Heart right ventricle (tissue), 16 donors: ENCODE results near the gene AQP6. TPM values are rescaled to one million over a fixed set of nuclear protein-coding genes. Genes with fewer than 3 reads are reported as not detected.

Source experiments
- ATAC-seq, 8 donors: fragments of 200-7000 bp; cut with Tn5 transposase; one replicate each; pipeline ENCODE4 v1.9.1; 2020; ENCODE audit warnings: mild to moderate bottlenecking in 8 of 8, moderate library complexity in 8 of 8, moderate number of reproducible peaks in 1 of 8
- DNase-seq, 2 donors: peaks; one replicate each; pipeline ENCODE4 v3.0.0-alpha.2; 2020
- H3K27ac ChIP-seq, 10 donors: fragments of 200-600 bp; sonication (generic) in 2 of 10; one replicate each; pipeline versions ENCODE4 v1.5.0 to v1.8.0; 2020 to 2022; ENCODE audit warnings: mild to moderate bottlenecking in 3 of 10
- H3K27me3 ChIP-seq, 7 donors: fragments of 200-600 bp; one replicate each; pipeline ENCODE4 v1.8.0; 2021 to 2022; ENCODE audit warnings: mild to moderate bottlenecking in 2 of 7
- H3K36me3 ChIP-seq, 9 donors: fragments of 200-600 bp; sonication (generic) in 1 of 9; one replicate each; pipeline versions ENCODE4 v1.5.0 to v1.8.0; 2020 to 2022; ENCODE audit warnings: mild to moderate bottlenecking in 2 of 9
- H3K4me1 ChIP-seq, 9 donors: fragments of 200-600 bp; sonication (generic) in 1 of 9; one replicate each; pipeline versions ENCODE4 v1.5.0 to v1.8.0; 2020 to 2022; ENCODE audit warnings: mild to moderate bottlenecking in 4 of 9
- H3K4me3 ChIP-seq, 10 donors: fragments of 200-600 bp; sonication (generic) in 2 of 10; one replicate each; pipeline versions ENCODE4 v1.5.0 to v1.8.0; 2020 to 2022; ENCODE audit warnings: mild to moderate bottlenecking in 7 of 10, moderate library complexity in 2 of 10
- H3K9me3 ChIP-seq, 11 donors: fragments of 200-600 bp in 10 of 11; sonication (generic) in 2 of 11; one replicate each; pipeline versions ENCODE4 v1.5.0 to v1.8.0; 2013 to 2022; ENCODE audit warnings: mild to moderate bottlenecking in 2 of 11, control low read depth in 1 of 11, moderate library complexity in 1 of 11
- WGBS, 2 donors: extraction: QIAGEN DNeasy Blood & Tissue Kit; methylation state at CpG; one replicate each; pipeline ENCODE4 v1.1.7; 2013; ENCODE audit warnings: inconsistent platforms in 1 of 2; 5-methylcytosine and 5-hydroxymethylcytosine counted together
- intact Hi-C, 10 donors: fragments of 100-400 bp; cut with DNase I; formaldehyde crosslinking; loops; one replicate each; pipeline versions ENCODE4 v1.11.1 to v1.14.2; 2022
- polyA plus RNA-seq, 2 donors: library from polyadenylated mRNA; stranded (reverse); fragments of 200-250 nt; gene quantifications; one replicate each; pipeline ENCODE4 v1.2.3, GENCODE V29; 2013
- total RNA-seq, 10 donors: library from RNA; stranded (reverse); fragmentation: NEBNext Ultra II Directional in 3 of 10; extraction: Animal tissue kit (Norgen Biotek cat#: 25700) in 3 of 10; gene quantifications; one replicate each; pipeline versions ENCODE4 v1.2.1 to v1.2.4, GENCODE V29; 2021 to 2023
- TF ChIP-seq, protein P1 (sequence below), 9 donors: fragments of 200-600 bp; sonication (generic) in 2 of 9; IDR thresholded peaks; one replicate each; pipeline versions ENCODE4 v1.5.0 to v1.8.0; 2021 to 2022; ENCODE audit warnings: antibody characterized with exemption in 9 of 9, mild to moderate bottlenecking in 5 of 9, moderate library complexity in 1 of 9
- donor health status: Arrhythmogenic right ventricular cardiomyopathy.
- donor health status: ischemic (EF 13 %, LVEDD 7.1; RV severe dilation, severe dysfunction).
- donor health status: healthy with polysubstance abuse.
- donor health status: DM: no; HTN: yes; CAD: no.
- donor health status: DM: no; HTN: no; CAD: no.
- donor health status: ischemic (EF 25% LVEDD 6.9; RV normal size, moderate dysfunction).
- donor health status: ischemic (EF 25% LVEDD 5.7; RV mildly dilated, moderate dysfunction).
- donor health status: healthy.
- donor health status: DM: yes; HTN: yes; CAD: no.
- donor health status: Ischemic cardiomyopathy.
- donor health status: ischemic (EF 35%, LVEDD 5.7; RV mildly dilated, moderate dysfunction).
- donor health status: nonischemic (EF 11% LVEDD 7.7; RV severe dilation, severe dysfunction).
- donor health status: DM: yes; HTN: yes; CAD: no.
- donor health status: PGD.
- donor health status: ischemic (EF 29% LVEDD 5.4; RV normal size, mild dysfunction).
- donor health status: nonischemic (EF 23%, LVEDD 6.1; RV moderate dilation, normal function).

The AQP6 gene
- total and polyA plus RNA-seq, 12 donors = 0.06 to 0.15 TPM; not detected in 10

DNA sequence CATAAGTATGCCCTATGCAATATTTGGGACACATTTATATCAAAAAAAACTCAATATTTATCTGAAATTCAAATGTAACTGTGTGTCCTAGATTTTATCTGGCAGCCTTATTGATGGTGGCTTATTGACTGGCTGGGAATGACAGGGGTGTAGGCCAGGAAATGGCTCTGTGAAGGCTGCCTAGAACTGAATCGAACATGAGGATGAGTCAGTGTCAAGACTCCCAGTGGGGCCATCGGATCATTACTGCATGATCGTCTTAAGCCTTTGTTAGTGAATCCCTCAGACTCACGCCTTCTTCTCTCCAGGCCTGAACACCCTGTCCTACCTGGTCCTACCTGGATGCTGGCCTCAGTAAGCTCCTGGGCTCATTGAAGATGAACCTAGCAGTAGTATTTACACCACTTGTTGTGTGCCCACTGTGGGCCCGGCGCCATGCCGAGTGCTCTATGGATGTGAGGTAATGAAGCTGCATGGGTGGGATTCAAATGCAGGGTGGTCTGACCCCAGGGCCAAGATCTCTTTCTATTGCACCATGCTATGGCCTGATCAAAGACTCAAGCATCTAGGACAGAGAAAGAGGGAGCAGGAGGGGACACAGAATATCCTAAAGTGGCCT, 48.0 kb upstream of the AQP6 start:
- H3K4me1 ChIP-seq = peaks cover 0 to 22% (median 5%) of the 10 kb centered on the region in 9 donors
- WGBS, 2 donors = 90 to 91% methylated on average over 7 of the region's 7 CpGs
- intact Hi-C loops = no loop called here
- no peak overlapping the region for H3K27ac ChIP-seq
- H3K9me3 ChIP-seq = no peaks in the 10 kb centered on the region
- no peaks in the 10 kb centered on the region for H3K36me3 ChIP-seq
- no peak overlapping the region for H3K4me3 ChIP-seq
- no peak for ATAC-seq
- DNase-seq = no peak
- TF ChIP-seq, protein P1, sequence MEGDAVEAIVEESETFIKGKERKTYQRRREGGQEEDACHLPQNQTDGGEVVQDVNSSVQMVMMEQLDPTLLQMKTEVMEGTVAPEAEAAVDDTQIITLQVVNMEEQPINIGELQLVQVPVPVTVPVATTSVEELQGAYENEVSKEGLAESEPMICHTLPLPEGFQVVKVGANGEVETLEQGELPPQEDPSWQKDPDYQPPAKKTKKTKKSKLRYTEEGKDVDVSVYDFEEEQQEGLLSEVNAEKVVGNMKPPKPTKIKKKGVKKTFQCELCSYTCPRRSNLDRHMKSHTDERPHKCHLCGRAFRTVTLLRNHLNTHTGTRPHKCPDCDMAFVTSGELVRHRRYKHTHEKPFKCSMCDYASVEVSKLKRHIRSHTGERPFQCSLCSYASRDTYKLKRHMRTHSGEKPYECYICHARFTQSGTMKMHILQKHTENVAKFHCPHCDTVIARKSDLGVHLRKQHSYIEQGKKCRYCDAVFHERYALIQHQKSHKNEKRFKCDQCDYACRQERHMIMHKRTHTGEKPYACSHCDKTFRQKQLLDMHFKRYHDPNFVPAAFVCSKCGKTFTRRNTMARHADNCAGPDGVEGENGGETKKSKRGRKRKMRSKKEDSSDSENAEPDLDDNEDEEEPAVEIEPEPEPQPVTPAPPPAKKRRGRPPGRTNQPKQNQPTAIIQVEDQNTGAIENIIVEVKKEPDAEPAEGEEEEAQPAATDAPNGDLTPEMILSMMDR (IDR thresholded peaks at IDR 0.05) = no peak
- H3K27me3 ChIP-seq = peaks cover 0 to 4% (median 0%) of the 10 kb centered on the region in 7 donors

DNA sequence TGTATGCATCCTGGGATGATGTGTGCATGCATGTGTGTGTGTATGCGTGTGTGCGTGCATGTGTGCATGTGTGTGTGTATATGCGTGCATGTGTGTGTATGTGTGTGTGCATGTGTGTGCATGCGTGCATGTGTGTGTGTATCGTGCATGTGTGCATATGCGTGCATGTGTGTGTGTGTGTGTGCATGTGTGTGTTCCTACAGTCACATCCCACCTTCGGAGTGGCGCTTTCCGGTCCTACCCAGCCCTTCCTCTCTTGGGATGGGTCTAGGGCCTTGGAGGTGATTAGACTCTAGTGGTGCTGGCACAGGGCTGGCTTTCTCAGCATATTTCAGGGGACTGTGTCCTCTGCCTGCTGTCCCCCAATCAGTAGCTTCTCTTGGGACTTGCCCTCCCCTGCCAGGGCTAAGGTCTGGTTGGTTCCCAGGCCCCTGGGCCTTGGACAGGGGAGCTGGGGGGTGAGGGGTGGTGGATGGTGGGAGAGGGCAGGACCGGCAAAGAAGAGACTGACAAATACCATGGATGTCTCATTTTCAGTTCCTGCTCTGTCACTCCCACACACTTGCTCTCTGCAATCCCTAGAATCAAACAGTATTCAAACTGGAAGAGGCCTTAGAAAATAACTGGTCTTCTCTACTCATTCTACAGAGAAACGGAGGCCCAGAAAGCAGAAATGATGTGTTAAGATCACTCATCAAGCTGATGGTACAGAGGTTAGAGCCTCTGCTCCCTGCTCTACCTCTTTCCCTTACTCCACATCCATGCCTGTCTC, 47.1 kb upstream of the AQP6 start:
- H3K36me3 ChIP-seq = no peaks in the 10 kb centered on the region
- H3K27me3 ChIP-seq = peaks cover 0 to 6% (median 0%) of the 10 kb centered on the region in 7 donors
- H3K4me3 ChIP-seq = no peak overlapping the region
- no peak overlapping the region for H3K27ac ChIP-seq
- peaks cover 0 to 19% (median 5%) of the 10 kb centered on the region in 9 donors for H3K4me1 ChIP-seq
- intact Hi-C loops = no loop called here
- no peak for DNase-seq
- WGBS, 2 donors = 86 to 88% methylated on average over 11 of the region's 11 CpGs
- no peaks in the 10 kb centered on the region for H3K9me3 ChIP-seq
- ATAC-seq = no peak
- TF ChIP-seq, protein P1 (IDR thresholded peaks at IDR 0.05) = no peak

DNA sequence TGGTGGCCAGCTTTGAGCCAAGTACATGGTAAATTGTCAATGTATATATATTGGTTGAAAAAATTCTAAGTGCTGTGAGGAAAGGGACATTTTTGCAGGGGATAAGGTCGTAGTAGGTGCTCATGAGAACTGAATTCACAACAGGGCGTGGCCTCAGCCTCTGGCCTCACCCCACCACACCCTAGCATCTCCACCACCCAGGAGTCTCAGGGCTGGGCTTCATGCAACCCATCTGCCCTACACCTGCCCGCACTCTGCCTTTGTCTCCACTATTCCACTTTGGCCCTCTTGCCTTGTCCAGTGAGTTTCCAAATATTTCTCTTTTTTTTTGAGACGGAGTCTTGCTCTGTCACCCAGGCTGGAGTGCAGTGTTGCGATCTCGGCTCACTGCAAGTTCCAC, 44.3 kb upstream of the AQP6 start:
- intact Hi-C loops = no loop called here
- ATAC-seq (no peak), DNase-seq (no peak)
- WGBS, 2 donors = 91 to 93% methylated on average over 6 of the region's 6 CpGs
- Histone ChIP-seq H3K4me1 (peaks cover 0 to 5% (median 0%) of the 10 kb centered on the region in 9 donors), H3K9me3 (no peaks in the 10 kb centered on the region), H3K36me3 (no peaks in the 10 kb centered on the region), H3K27me3 (peaks cover 0 to 6% (median 0%) of the 10 kb centered on the region in 7 donors), H3K27ac (no peak overlapping the region), H3K4me3 (no peak overlapping the region)
- TF ChIP-seq, protein P1 (IDR thresholded peaks at IDR 0.05) = no peak

GRCh38 chr12:49929581-49929980, 43.2 kb upstream of the AQP6 start:
- DNase-seq = no peak
- TF ChIP-seq, protein P1 (IDR thresholded peaks at IDR 0.05) = no peak
- WGBS, 2 donors = 85 to 91% methylated on average over 7 of the region's 7 CpGs
- no peaks in the 10 kb centered on the region for H3K36me3 ChIP-seq
- H3K4me3 ChIP-seq = no peak overlapping the region
- peak in 1 of 8 donors; percentile 12 for ATAC-seq
- peaks cover 0 to 5% (median 0%) of the 10 kb centered on the region in 9 donors for H3K4me1 ChIP-seq
- H3K27ac ChIP-seq = no peak overlapping the region
- peaks cover 0 to 6% (median 0%) of the 10 kb centered on the region in 7 donors for H3K27me3 ChIP-seq
- intact Hi-C loops = no loop called here
- H3K9me3 ChIP-seq = no peaks in the 10 kb centered on the region
